GM12891 (cell line): Measurements from ENCODE around the gene NUDT9.
"Not testable (repeated sequence)": the region's sequence is repeated elsewhere in the genome, so short reads cannot be mapped to it uniquely, and the experiment has no call there.

Experiments used
- POLR2A ChIP-seq: IDR thresholded peaks from 2 replicates; pipeline ENCODE4 v1.6.1; 2011; ENCODE audit warnings: low read depth, low read length, control low read depth
- POLR2AphosphoS5 ChIP-seq: IDR thresholded peaks from 2 replicates; pipeline ENCODE4 v1.6.1; 2011; ENCODE audit warnings: low read depth, low read length, control low read depth
- TAF1 ChIP-seq: IDR thresholded peaks from 2 replicates; pipeline ENCODE4 v1.6.1; 2011; ENCODE audit warnings: low read depth, low read length, control low read depth

DNA sequence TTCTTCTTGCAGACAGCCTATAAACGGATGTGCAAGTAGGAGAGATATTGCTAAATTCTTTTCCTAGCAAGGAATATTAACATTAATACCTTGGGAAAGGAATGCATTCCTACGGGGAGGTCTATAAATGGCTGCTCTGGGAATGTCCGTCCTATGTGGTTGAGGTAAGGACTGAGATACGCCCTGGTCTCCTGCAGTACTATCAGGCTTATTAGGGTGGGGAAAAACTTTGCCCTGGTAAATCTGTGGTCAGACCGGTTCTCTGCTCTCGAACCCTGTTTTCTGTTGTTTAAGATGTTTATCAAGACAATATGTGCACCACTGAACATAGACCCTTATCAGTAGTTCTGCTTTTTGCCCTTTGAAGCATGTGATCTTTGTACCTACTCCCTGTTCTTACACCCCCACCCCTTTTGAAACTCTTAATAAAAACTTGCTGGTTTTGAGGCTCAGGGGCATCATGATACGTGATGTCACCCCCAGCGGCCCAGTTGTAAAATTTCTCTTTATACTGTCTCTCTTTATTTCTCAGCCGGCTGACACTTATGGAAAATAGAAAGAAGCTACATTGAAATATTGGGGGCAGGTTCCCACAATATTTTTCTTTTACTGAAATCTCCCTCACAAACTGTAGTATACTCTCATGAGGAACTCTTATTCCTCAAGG lies 37.8 kb upstream of the NUDT9 start:
- not testable (repeated sequence) for TF ChIP-seq POLR2A, TAF1, POLR2AphosphoS5
